Endothelial cell of hepatic sinusoid (primary cell): ENCODE results near the gene QPCT.

Experiments used
- in situ Hi-C: cut with HindIII; loops from 2 replicates; pipeline ENCODE4 v1.10.0; 2017; ENCODE audit warnings: low sequenced_read_pairs

Gene QPCT

DNA sequence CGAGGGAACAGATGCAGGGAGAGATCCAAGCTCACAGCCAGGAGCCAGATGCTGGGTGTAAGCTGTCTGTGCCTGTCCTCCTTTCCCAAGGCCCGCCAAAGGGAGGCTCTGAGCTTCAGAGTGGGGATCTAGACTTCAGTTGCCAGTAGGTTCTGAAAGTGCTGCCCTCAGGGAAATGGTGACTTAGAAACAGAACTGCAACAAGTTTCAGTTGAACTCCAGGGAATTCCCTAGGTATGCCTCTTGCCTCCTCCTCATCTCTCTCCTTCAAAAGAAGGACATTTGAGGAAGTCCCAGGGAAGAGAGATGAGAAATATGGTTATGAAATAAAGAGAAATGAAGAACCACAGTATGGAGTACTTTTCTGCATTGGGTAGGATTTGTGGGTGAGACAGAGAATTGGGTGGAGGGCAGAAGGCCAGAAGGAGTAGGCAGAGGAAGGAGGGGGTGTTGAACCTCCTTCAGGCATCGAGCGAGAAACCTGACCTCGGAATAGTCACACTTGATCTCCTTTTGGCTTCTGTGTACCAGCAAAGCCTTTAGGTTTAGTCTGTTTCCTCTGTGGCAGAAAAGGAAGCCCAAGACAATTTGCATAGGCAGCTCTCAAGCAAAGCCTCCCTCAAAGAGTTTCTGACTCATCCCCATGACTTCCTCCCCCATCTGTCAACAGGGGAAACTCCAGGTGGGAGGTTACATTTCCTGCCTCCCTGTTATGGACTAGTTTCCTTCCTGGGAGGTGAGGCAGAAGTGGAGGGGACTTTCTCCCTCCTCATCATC lies 45.7 kb downstream of the QPCT start:
- in situ Hi-C loops: no loop called here

DNA sequence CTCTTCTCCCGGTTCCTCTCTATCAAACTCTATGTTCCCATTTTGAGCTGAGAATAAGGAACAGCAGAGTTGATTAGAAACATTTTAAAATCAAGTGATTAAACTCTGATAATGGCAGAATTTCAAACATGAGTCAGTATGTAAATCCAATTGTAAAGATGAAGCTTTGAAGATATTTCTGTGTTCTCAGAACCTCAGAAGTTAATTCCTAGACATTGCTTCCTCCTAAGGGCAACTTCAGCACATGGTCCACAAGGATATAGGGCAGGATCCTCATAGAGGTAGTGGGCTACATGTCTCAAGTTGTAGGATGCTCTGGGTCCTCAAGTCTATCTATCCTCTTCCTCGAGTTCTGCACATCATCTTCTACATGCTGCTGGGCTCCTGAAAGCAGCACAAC lies 46.3 kb downstream of the QPCT start:
- in situ Hi-C loops: no loop called here

DNA sequence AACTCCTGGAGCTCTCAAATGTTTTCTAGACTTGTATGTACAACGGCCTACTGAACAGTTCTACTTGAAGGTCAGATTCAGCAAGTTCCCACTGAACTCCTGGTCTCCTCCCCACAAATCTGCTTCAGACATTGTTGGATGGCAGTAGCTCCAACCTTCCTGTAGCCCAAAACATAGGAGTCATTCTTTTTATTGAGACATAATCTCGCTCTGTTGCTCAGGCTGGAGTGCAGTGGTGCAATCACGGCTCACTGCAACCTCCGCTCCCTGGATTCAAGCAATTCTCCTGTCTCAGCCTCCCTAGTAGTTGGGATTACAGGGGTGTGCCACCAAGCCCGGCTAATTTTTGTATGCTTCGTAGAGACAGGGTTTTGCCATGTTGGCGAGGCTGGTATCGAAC lies 47.3 kb downstream of the QPCT start:
- in situ Hi-C loops: no loop called here

DNA sequence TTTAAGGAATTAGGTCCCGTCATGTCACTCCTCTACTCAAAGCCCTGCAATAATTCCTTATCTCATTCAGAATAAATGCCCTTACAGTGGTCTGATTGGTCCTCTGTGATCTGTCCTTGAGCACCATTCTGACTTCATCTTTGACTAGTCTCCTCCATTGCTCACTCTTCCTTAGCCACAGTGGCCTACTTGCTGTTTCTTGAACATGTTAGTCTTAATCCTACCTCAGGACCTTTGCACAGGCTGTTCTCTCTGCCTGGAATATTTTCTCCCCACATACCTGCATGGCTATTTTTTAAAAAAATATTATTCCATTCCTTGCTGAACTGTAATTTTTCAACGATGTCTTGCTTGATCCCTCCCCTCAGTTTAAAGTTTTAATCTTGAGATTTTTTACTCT lies 48.0 kb downstream of the QPCT start:
- in situ Hi-C loops: no loop called here

DNA sequence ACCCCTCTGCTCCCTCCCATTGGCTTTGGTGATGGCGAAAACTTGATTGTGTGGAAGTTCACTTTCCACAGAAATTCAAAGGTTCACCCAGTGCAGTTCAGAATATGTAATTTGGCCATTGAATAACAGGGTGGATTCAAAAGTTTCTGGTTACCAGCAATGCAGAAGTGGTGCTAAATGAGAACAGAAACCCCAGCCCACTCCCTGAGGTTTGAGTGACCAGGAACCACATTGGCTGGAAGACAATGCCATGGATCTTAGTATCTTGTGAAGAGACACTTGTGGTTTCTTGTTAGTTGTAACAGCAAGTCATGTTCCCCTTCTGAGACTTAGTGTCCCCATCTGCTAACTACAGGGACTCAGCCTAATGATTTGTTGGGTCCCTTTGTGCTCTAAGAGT lies 49.8 kb downstream of the QPCT start:
- in situ Hi-C loops: no loop called here

DNA sequence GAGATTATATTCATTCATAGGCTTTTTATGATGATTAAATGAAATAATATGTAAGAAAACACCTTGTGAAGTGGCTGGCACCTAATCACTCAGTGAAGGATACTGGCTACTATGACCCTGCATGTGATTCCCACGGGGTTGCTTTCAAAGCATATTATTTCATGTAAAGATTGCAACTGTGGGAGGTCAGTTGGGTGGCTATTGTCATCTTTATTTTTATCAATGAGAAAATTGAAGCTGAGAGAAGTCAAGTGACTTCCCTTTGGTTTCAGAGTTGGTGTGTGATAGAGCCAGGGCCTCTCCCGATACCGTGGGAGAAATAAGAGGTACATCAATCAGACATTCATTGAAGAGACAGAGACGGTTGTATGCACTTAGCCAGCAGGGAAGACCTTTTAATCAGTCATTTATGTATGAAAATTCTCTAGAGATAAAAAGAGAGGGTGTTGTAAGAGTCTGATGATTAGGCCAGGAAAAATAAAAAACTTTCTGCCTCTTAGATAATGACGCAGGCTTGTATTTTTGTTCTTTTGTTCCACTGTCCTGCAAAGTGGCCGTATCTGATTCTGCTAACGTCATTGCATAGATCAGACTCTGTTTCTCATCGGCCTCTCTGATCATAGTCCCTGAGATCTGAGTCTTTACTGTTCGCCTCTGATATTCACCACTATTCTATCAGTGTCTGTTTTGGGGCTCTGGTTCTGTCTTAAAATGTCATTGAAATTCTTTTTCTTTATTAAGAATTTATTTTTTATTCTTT lies 50.5 kb downstream of the QPCT start:
- in situ Hi-C loops: no loop called here

DNA sequence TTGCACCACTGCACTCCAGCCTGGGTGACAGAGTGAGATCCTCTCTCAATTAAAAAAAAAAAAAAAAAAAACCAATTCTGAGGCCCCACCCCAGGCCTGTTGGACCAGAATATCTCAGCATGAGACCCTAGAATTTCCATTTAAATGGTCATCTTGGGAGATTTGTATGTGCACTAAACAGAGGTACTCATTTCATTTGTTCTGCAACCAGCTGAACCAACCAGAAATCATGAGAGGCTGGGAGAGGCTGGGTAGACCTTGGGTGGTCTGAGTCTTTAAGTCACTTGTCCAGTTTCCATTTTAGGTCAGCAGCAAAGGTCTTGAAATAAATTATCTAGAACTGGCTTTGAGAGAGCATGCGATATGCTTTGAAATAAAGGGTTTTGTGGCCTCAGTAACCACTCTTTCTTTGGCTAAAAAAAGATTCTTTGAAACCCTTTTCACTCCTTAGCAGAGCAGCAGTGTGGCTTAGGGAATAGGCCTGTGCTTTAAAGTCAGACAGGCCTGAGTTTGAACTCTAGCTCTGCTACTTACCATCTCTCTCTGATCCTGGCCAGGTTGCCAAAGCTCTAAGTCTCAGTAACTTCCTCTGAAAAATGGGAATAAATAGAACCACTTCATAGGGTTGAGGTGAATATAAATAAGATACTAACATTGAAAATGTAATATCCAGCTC lies 52.6 kb downstream of the QPCT start:
- in situ Hi-C loops: no loop called here

DNA sequence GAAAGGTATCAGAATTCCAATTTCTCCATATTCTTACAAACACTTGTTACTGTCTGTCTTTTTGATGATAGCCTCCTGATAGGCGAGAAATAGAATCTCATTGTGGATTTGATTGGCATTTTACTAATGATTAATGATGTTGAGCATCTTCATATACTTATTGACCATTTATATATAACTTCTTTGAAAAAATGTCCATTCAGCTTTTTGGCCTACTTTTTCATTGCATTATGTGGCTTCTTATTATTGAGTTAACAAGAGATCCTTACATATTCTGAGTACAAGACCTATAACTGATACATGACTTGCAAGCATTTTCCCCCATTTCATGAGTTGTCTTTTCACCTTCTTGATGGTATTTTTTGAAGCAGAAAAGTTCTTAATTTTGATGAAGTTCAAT lies 54.6 kb downstream of the QPCT start:
- in situ Hi-C loops: no loop called here

DNA sequence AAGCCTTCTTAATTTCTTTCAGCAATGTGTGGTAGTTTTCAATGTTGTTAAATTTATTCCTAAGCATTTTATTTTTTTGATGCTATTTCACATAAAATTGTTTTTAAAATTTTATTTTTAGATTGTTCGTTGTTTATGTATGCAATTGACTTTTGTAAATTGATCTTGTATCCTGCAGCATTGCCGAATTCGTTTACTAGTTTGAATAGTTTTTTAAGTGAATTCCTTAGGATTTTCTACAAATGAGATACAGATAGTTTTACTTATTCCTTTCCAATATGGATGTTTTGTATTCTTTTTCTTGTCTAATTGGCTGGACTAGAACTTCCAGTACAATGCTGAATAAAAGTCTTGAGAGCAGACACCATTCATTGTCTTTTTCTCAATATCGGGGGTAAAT lies 55.6 kb downstream of the QPCT start:
- in situ Hi-C loops: loop anchor here (25.0 kb wide), 1 partner anchor 437 kb away; no protein-coding TSS in a partner anchor

DNA sequence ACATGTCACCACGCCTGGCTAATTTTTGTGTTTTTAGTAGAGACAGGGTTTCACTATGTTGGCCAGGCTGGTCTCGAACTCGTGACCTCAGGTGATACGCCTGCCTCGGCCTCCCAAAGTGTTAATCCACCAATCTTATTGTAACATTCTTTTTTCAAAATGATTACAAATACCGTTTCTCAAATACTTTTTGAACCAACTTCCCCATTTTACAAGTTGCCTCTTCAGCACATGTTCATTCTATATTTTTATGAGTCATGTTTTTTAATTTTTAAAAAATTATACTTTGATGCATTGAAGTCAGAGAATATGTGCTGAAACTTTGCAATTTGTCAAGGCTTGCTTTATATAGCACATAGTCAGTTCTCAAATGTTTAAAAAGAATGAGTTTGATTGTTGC lies 58.2 kb downstream of the QPCT start:
- in situ Hi-C loops: loop anchor here (25.0 kb wide), 1 partner anchor 435 kb away; no protein-coding TSS in a partner anchor

DNA sequence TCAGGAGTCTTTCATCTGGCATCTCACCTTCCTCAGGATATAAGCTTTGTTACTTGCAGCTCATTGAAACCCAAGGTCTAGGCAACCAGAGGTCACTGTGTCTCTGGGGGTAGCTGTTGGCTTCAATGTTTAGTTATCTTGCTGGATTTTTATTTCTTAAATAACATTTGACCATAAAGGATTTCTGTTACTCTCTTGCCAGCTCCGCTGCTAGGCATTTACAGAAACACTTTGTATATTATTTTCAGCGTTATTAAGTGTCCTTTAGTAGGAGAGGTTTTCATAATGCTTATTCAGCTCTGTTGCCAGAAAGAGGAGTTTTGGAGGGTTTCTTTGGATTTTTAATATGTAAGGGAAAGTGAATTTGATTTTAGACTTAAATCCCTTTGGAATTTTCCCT lies 61.4 kb downstream of the QPCT start:
- in situ Hi-C loops: loop anchor here (25.0 kb wide), 1 partner anchor 432 kb away; no protein-coding TSS in a partner anchor

DNA sequence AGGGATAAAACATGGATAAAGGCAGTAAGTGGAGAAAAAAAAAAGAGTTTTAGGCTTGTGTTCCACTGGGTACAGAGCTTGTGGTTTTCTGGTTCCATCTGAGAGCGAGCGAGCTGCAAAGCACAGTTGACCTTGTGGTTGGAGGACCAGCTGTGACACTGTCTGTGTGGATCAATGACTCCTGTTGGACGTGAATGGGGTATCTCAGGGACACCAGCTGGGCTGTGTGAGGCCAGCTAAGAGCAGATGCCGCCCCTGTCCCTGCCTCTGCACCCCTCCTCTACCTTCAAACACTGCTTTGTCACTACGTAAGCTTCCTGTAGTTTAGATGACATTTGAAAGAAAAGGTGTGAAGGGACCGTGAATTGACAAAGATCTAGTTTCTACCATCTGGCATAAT lies 67.8 kb downstream of the QPCT start:
- in situ Hi-C loops: loop anchor here (25.0 kb wide), 1 partner anchor 425 kb away; no protein-coding TSS in a partner anchor

DNA sequence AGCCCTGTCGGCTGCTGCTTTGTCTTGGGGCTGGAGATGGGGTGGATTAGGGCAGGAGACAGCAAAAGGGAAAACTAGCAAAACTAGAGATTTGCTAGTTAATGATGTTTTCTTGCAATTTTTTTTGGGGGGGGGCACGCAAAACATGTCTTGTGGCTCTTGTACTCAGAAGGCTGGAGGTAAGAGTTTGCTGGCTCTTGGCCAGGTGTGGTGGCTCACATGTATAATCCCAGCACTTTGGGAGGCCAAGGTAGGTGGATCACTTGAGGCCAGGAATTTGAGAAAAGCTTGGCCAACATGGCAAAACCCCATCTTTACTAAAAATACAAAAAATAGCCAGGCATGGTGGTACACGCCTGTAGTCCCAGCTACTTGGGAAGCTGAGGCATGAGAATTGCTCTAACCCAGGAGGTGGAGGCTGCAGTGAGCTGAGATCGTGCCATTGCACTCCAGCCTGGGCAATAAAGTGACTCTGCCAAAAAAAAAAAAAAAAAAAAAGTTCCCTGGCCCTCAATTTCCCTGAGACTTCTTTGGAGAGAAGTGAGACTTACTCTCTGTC lies 69.6 kb downstream of the QPCT start:
- in situ Hi-C loops: loop anchor here (25.0 kb wide), 1 partner anchor 423 kb away; no protein-coding TSS in a partner anchor

DNA sequence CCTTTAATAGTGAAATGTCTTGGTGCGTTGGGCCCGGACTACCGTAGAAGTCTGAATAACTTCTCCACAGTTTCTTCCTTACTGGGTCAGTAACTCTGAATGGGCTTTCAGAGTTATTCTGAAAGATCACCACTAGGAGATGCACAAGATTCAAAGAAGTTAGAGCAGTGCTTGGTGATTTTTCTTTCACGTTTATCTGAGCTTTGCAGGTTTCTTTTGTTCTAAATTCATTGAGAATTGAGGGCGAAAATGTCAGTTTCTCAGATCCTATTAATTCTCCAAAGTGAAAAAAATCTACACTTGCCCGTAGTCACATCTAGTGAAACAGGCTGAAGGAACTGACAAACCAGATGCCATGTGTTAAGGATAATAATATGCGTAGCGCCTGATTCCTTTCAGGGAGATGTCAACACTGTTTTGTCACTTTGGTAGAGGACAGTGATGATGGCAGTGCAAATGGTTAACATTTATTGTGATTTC lies 70.1 kb downstream of the QPCT start:
- in situ Hi-C loops: loop anchor here (25.0 kb wide), 1 partner anchor 423 kb away; no protein-coding TSS in a partner anchor

DNA sequence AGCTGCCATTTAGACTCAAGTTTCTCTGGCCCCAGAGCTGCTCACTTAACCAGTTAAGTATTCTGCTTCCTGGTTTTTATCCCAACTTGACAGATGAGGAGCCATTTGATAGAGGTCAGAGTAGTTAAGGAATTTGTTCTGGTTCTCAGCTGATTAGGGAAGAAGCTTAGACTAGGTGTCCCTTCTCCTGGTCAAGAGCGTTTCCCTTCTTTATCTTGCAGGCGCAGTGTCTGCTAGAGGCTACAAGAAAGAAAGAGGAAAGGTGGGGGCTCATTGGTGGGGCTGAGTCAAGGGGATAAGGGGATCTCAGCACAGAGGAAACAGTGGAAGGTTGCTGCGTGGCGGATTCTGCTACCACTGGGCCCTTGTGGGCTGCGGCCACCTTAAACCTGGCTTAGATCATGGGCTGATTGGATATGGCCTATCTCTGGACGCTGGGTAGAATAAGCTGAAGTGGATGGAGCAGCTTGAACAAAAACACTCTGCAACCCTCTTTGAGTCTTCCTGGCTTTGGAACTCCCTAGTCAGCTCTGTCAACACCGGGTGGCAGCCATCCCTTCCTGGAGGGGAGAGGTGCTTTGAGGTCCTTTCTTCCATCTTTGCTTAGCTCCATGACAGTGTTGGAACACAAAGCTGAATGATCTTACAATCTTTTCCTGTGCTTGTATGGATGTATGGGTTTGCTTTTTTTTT lies 70.8 kb downstream of the QPCT start:
- in situ Hi-C loops: loop anchor here (25.0 kb wide), 1 partner anchor 422 kb away; no protein-coding TSS in a partner anchor

DNA sequence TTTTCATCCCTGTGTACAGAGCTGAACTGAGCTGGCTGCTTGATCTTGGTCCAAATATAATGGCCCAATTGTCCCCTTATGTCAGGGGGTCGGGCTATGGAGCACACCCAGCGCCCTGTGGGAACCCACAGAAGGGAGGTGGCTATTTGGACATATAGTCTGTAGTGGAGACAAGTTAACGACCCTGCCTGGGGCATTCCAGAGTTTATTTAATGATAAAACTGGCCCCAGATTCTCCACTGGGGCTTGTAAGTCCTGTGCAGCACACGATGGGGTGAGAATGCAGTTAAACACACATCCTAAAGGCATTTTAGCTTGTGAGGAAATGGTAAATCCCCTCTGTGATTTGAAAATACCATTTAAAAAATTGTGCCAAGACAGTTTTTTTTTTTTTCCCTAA lies 72.9 kb downstream of the QPCT start:
- in situ Hi-C loops: loop anchor here (25.0 kb wide), 1 partner anchor 420 kb away; no protein-coding TSS in a partner anchor

DNA sequence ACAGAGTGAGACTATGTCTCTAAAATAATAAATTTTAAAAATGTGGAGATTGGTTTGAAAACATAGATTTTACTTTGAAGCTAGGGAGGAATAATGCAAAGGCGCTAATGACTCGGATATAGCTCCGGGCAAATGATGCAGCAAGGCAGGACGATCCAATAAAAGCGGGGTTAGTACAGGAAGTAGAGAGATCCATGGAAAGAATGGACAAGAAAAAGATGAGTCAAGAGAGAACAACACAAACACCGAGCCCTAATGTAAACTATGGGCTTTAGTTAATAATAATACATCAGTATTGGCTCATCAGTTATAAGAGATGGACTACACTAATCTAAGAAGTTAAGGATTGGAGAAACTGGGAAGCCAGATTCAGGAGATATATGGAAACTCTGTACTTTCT lies 74.5 kb downstream of the QPCT start:
- in situ Hi-C loops: loop anchor here (25.0 kb wide), 1 partner anchor 418 kb away; no protein-coding TSS in a partner anchor

DNA sequence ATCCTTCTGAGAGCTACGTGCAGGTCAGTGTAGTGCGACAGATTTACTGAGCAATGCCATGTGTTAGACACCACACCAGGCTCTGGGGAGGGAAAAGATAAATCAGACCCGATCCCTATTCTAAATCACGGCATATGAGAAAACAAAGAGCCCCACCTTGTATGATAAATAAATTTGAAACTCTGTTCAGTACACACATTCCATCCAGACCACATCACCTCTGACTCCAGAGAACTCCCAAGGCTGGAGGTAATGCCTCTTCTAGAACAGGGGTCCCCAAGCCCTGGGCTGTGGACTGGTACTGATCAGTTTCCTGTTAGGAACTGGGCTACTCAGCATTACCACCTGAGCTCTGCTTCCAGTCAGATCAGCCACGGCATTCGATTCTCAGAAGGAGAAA lies 77.3 kb downstream of the QPCT start:
- in situ Hi-C loops: loop anchor here (10.0 to 25.0 kb wide), 2 partner anchors 63 to 416 kb away; no protein-coding TSS in a partner anchor

DNA sequence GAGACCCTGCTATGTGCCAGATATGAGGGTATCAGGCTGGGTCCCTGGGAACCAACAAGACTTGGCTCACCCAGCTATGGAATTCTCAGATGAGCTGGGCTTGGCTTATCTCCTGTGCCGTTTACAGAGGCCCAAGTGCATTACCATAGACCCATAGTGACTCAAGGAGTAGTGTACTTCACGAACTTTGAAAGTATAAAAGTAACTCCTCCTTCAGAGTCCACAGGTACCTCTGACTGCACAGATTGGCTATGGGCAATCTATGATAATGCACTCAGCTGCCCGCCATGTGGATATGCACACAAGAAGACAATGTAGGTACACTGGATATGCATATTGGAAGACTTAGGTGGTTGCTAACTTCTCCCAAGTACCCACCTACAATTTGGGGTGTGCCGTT lies 78.4 kb downstream of the QPCT start:
- in situ Hi-C loops: loop anchor here (10.0 to 25.0 kb wide), 2 partner anchors 62 to 414 kb away; no protein-coding TSS in a partner anchor
